GM03348 (cell line): ENCODE measurements around the gene NAV3.

ENCODE experiments used
- DNase-seq: peaks from one replicate; pipeline ENCODE4 v3.0.0; 2012; ENCODE audit warnings: low spot score

Gene NAV3

GRCh38 chr12:77842430-77842829 is 11.7 kb downstream of the NAV3 start:
- DNase-seq = no peak

DNA sequence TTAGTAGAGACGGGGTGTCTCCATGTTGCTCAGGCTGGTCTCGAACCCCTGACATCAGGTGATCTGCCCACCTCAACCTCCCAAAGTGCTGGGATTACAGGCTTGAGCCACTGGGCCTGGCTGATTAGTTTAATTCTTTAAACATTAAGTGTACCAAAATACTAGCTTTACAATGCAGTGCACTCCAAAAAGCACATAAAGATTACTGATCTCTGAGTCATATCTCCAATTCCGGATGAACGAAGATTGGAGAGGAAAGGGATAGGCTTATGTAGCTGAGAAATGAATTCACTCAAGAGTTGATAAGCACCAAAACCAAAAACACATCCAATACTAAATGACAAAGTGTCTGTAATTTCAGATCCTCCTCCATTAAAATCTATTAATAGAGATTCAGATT is 15.1 kb downstream of the NAV3 start:
- peak; percentile 36 for DNase-seq

GRCh38 chr12:77847060-77847541 is 16.4 kb downstream of the NAV3 start:
- DNase-seq = no peak

DNA sequence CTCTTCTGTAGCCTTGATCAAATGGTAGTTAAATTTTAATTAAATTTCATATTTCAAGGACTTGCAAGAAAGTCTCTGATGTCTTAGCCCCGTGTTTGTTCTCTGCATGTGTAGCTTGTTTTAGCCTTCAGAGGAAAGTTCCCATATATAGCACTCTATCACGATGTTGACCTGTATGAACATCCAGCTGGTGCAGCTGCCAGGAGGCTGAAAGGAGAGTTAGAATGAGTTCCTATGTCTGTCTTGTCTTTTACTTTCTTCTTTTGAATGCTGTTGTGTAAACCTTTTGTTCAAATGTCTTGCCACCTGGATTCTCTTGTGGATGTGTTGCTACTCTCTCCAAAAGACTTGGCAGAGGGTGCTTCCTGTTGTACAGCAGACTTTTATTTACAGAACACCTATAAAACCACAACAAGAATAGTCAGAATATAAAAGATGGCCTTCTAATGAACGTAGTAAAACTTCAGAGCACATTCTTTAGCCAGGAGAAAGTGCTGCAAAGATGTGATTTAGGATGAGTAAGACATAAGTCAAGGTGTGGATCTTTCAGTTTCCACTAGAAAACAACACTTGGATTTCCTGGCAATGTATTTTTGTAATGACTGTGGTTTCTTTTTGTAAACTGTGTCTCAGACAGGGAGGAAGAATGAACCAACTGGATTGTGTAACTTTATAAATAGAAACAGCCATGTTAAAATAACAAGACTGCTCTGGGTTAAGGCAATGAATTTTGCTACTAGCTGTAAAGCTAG is 17.2 kb downstream of the NAV3 start:
- DNase-seq = peak; percentile 71

GRCh38 chr12:77850129-77850528 is 19.4 kb downstream of the NAV3 start:
- DNase-seq = no peak

DNA sequence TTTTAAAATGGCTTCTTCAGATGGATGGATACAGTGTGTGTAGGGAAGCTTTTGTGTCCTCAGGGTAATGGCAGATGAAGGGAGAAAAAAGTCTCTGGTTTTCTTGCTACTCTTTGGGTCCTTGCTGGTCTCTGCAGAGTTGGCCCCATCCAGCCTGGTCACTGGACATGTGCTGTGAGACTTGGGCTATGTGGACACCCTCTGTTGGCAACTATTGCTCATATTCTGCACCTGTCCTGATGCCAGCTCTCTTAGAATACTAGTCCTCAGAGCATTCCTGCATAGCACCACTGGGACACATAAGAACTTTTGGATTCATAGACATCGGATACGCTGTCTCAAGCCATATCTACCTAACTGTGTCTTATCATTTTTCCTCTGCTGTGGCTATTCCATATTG is 20.0 kb downstream of the NAV3 start:
- no peak for DNase-seq

DNA sequence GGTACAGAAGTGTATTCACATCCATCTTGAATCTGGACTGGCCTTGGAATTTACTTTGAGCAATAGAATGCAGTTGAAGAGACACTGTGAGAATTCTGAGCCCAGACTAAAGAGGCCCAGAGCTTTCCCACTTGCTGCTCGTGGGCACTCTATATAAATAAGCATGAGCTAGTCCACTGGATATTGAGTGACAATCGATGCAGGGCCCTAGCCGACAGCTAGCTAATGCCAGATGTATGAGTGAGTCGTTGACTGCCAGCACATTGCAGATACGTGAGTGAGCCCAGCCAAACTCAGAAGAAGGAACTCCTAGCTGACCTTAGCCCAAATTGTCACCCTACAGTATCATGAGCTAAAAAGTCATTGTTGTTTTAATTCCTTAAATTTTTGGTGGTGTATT is 24.9 kb downstream of the NAV3 start:
- DNase-seq = no peak

DNA sequence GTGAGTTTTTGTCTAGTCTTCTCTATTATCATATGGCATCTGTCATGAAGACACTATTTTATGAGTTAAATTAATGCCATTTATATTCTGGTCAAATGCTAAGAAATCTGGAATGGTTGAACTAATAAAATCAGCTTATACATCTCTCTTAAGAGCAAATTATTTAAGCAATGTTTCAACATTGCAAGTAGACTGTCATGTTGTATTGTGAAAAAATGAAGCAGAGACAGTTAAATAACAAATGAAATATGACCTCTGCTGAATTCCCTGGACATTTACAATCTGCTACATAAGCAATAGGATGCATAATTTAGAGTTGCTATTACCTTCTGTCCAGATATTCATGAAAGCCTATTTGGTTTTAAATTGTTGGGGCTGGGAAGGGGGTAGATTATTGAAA is 30.6 kb downstream of the NAV3 start:
- DNase-seq = no peak

DNA sequence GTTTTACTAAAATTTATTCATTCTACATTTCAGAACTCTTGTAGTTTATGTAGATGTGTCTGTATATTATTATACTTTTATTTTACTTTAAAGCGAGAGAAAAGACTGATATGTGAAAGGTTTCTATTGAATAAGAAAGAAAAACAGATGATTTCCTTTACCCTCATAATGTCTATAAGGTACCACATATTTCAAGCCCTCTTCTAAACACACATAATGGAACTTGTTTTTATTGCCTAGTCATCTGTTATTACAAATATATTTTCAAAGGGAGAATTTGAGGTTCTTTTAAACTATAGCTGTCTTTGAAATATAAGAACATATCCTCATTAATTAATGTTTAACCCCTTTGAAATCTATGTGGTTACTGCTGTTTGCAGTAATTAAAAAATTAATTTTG is 34.5 kb downstream of the NAV3 start:
- no peak for DNase-seq

DNA sequence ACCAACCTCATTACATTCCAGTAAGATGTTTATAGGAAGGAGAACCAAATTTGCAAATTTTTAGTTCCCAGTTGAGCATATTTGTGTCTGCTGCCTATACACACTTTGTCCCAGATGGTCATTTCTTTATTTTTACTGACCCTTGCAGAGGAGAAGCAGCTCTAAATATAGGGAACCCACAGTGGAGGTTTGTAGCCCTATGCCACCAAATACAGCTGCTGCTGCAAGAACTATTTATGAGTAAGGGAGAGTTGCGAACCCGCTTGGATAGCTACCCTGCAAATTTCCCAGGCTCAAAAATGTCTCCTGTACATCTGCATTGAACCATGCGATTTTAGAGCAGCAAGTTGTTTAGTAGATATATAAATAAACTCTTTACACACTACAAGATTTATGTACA is 48.2 kb downstream of the NAV3 start:
- DNase-seq = no peak

GRCh38 chr12:77882709-77883108 is 52.0 kb downstream of the NAV3 start:
- no peak for DNase-seq

DNA sequence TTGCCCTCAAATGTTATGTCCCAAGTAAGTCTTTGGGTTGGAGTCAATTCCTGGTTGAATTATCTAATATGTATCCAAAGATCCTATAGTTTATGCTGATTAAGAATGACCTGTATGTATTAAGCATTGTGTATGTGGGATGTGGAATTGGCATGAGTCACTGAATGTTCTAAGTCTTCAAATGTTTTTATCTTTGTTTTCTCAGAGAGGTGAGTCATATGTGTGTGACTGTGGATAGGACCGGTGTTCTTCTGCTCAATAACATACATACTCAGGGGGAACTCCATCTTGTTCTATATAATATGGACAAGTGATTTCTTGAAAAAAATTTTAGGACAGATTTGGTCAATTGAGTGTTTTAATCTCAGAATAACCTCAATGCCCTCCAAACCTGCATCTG is 57.9 kb downstream of the NAV3 start:
- peak; percentile 20 for DNase-seq

- DNase-seq = no peak
These were observed 60.9 kb downstream of the NAV3 start for GRCh38 chr12:77891518-77892147.

GRCh38 chr12:77893918-77894317 is 63.2 kb downstream of the NAV3 start:
- DNase-seq = no peak

- DNase-seq = no peak
These were observed 63.9 kb downstream of the NAV3 start for GRCh38 chr12:77894556-77894955.

- no peak for DNase-seq
These were observed 65.0 kb downstream of the NAV3 start for GRCh38 chr12:77895699-77896098.

DNA sequence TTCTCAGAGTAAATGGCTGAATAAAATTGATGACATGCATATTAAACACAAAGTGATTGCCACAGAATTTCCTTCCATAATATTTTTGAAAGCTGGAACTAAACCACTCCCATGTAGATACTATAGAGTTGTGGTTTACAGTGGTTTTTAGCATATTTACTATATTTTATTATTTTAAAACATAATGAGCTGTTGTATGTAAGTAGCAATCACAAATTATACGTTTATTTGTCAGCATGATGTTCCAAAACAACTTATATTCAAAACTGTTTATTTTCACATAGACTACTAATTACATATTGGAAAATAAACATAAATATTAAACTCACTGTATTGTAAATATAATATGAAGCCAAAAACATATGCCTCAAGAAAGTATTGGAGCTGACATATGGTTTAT is 77.2 kb downstream of the NAV3 start:
- DNase-seq = no peak

- DNase-seq = no peak
These were observed 83.4 kb downstream of the NAV3 start for GRCh38 chr12:77914081-77914488.

DNA sequence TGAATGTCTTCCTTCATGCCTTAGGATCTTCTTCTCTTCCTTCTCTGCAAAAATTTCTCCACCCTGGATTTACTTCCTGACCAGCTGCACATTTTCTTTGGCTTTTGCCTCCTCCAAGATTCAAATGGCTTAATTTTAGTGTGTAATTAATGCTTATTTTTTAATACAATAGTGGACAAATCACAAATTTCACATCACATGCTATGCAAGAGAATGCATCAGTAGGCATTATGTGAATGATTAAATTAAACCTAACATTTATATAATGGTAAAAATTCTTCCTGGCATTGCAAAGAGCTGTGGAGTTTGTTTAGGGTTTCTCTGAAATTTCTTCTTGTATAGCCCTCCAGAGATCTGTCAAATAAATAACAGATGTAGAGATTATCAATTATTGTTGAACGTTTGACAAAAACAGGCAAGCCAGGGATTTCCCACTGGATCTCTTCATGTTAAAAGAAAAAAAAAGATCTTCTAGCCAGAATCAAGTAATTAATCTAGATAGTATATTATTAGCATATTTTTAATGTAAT is 84.4 kb downstream of the NAV3 start:
- no peak for DNase-seq

GRCh38 chr12:77916276-77916675 is 85.6 kb downstream of the NAV3 start:
- no peak for DNase-seq

GRCh38 chr12:77918046-77918445 is 87.4 kb downstream of the NAV3 start:
- DNase-seq = no peak

DNA sequence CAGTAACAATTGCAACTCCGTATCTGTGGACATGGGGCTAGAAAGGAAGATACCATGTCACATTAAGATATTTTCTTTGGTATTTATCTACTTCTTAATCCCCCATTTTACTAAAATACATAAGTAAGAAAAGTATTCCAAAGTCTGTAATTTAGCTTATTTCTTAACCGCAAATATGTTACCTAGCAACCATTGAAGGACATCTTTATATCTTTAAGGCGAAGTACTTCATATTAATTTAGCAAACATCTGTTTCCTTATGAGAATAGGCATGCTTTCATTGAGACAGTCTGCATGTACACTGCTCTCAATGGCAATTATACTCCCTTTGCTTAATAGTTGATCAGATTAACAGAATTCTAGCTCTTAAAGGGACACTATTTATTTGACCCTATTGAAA is 88.8 kb downstream of the NAV3 start:
- no peak for DNase-seq

- peak; percentile 11 for DNase-seq
These were observed 93.2 kb downstream of the NAV3 start for GRCh38 chr12:77923882-77924281.

- DNase-seq = no peak
These were observed 94.0 kb downstream of the NAV3 start for GRCh38 chr12:77924703-77925102.
